ENCODE results near the gene ASH1L.
A peak's percentile ranks its signal among the peaks of the same experiment; 100 is the strongest.

ASH1L gene

DNA sequence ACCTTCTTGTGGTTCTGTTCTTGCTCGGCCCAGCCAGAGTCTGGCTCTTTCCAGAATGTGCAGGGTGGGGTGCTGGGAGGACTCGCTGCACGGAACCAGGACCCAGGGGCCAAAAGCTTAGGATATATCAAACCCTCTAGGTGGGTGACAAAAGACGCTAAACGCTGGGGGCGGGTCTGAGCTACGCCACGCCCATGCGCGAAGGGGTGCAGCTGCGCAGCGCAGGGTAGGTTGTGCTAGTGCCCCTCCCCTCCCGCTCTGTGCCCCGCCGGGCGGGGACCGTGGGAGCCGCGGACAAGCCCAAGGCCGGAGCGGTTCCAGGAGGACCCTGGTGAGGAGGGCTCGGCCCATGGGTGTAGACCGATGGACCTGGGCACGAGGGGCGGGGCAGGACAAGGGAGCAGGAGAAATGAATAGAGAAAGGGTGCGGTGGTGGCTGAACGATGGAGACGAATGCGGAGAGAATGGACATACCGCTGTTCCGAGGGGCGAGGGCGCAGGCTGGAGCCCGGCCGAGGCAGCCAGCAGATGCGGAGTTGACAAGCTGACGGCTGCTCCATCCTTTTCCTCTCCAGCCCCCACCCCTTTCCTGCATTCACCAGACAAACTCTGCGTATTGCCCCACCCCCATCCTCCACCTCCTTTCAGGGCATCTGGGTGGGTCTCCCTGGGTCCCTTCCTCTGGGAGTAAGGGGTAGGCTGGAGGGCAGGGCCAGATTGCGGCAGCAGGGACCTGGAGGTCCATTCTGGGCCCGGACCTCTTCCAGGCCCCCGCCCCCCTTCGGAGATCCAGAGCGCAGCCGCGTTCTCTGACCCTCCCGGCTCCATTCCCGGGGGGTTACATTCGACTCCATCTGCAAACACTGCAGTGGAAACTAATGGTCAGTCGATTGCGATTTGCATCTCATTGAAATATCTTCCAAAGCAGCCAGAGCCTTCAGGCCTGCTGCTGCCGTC is 241.7 kb downstream of the ASH1L start, which contains the start of gene RUSC1:
Gene RUSC1 (plus strand): TSS at position 234 of the 957 bp plus-strand sequence. CDS start 880 bp downstream, outside the sequence.
- H3K4me2 ChIP-seq (ENCODE audit: low read length): peak within 1 kb of the TSS; percentile 46
- peak within 1 kb of the TSS; percentile 78 for H3K56ac ChIP-seq (ENCODE audit: low read length)
- no peaks in the 10 kb centered on the region for H3K27me3 ChIP-seq (ENCODE audit: insufficient read depth, low read length, poor library complexity)
- H3K79me1 ChIP-seq (ENCODE audit: low read length): peaks cover 2% of the 10 kb centered on the region
- peaks cover 6% of the 10 kb centered on the region for H3K4me1 ChIP-seq (ENCODE audit: control insufficient read depth, low read depth, low read length)
- no peaks in the 10 kb centered on the region for H3K79me2 ChIP-seq (ENCODE audit: control insufficient read depth, insufficient read depth, low read length)
- no peak within 1 kb of the TSS for H3K23ac ChIP-seq (ENCODE audit: low read length)
- DNase-seq: peak; percentile 79
- no peak within 1 kb of the TSS for H4K8ac ChIP-seq (ENCODE audit: low read depth, low read length)
- H3K9ac ChIP-seq (ENCODE audit: low read length): peak within 1 kb of the TSS; percentile 61
- H2BK120ac ChIP-seq (ENCODE audit: low read depth, low read length): no peak within 1 kb of the TSS
- H3K18ac ChIP-seq (ENCODE audit: low read length): no peak within 1 kb of the TSS
- peaks cover 7% of the 10 kb centered on the region for H3K36me3 ChIP-seq (ENCODE audit: control insufficient read depth, insufficient read depth, low read length)
- no peak within 1 kb of the TSS for H2AK5ac ChIP-seq (ENCODE audit: low read length)
- H4K5ac ChIP-seq (ENCODE audit: low read length): no peak within 1 kb of the TSS
- WGBS (ENCODE audit: extremely low coverage, insufficient coverage, low lambda C conversion rate): no CpG with 5 or more reads among the region's 51 CpGs
- peak within 1 kb of the TSS; percentile 6 for H3K4me3 ChIP-seq (ENCODE audit: low read length)
- H2BK5ac ChIP-seq (ENCODE audit: low read length): no peak within 1 kb of the TSS
- H3K4ac ChIP-seq (ENCODE audit: low read depth, low read length): no peak within 1 kb of the TSS
- H2BK15ac ChIP-seq (replicated peaks; ENCODE audit: low read depth): no peak within 1 kb of the TSS
- H3K27ac ChIP-seq (ENCODE audit: low read depth, low read length): peak within 1 kb of the TSS; percentile 7

DNA sequence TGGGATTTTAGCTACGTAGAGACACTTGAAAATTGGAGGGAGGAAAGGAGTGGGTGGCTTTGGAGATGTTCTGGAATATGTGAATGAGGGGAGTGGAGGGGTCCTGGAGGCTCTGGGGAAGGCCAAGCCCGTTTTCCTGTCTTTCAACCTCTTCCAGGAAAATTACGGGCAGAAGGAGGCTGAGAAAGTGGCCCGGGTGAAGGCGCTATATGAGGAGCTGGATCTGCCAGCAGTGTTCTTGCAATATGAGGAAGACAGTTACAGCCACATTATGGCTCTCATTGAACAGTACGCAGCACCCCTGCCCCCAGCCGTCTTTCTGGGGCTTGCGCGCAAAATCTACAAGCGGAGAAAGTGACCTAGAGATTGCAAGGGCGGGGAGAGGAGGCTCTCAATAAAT is 242.4 kb downstream of the ASH1L start:
- Histone ChIP-seq H3K9ac (ENCODE audit: low read length) (peak overlapping the region; percentile 59), H3K4me1 (ENCODE audit: control insufficient read depth, low read depth, low read length) (peaks cover 4% of the 10 kb centered on the region), H3K36me3 (ENCODE audit: control insufficient read depth, insufficient read depth, low read length) (peaks cover 7% of the 10 kb centered on the region), H3K27me3 (ENCODE audit: insufficient read depth, low read length, poor library complexity) (no peaks in the 10 kb centered on the region), H3K23ac (ENCODE audit: low read length) (no peak overlapping the region), H3K4me2 (ENCODE audit: low read length) (peak overlapping the region; percentile 46), H2AK5ac (ENCODE audit: low read length) (no peak overlapping the region), H4K5ac (ENCODE audit: low read length) (no peak overlapping the region), H2BK5ac (ENCODE audit: low read length) (no peak overlapping the region), H2BK120ac (ENCODE audit: low read depth, low read length) (no peak overlapping the region), H3K4me3 (ENCODE audit: low read length) (no peak overlapping the region), H3K18ac (ENCODE audit: low read length) (no peak overlapping the region), H3K4ac (ENCODE audit: low read depth, low read length) (no peak overlapping the region), H3K27ac (ENCODE audit: low read depth, low read length) (peak overlapping the region; percentile 7), H3K56ac (ENCODE audit: low read length) (peak overlapping the region; percentile 78), H2BK15ac (replicated peaks; ENCODE audit: low read depth) (no peak overlapping the region), H3K79me2 (ENCODE audit: control insufficient read depth, insufficient read depth, low read length) (no peaks in the 10 kb centered on the region), H4K8ac (ENCODE audit: low read depth, low read length) (no peak overlapping the region), H3K79me1 (ENCODE audit: low read length) (peaks cover 1% of the 10 kb centered on the region)
- no CpG with 5 or more reads among the region's 11 CpGs for WGBS (ENCODE audit: extremely low coverage, insufficient coverage, low lambda C conversion rate)
- DNase-seq: no peak

DNA sequence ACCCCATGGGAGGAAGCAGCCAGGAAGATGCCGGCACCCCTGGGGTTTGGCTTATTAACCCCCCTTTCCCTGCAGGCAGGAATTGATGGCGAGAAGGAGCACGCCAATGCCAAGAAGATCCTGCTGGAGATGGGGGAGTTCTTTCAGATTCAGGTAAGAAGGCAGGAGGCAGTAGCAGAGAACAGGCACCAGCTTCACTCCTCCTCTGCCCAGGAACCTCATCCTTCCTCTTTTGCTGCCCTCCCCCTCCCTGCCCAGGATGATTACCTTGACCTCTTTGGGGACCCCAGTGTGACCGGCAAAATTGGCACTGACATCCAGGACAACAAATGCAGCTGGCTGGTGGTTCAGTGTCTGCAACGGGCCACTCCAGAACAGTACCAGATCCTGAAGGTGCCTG is 243.1 kb downstream of the ASH1L start:
- H2BK120ac ChIP-seq (ENCODE audit: low read depth, low read length): no peak overlapping the region
- no peak overlapping the region for H2AK5ac ChIP-seq (ENCODE audit: low read length)
- H3K4me2 ChIP-seq (ENCODE audit: low read length): no peak overlapping the region
- H3K18ac ChIP-seq (ENCODE audit: low read length): no peak overlapping the region
- no peak overlapping the region for H2BK5ac ChIP-seq (ENCODE audit: low read length)
- no peak overlapping the region for H3K23ac ChIP-seq (ENCODE audit: low read length)
- peaks cover 3% of the 10 kb centered on the region for H3K79me1 ChIP-seq (ENCODE audit: low read length)
- no peak overlapping the region for H3K27ac ChIP-seq (ENCODE audit: low read depth, low read length)
- H3K4ac ChIP-seq (ENCODE audit: low read depth, low read length): no peak overlapping the region
- WGBS (ENCODE audit: extremely low coverage, insufficient coverage, low lambda C conversion rate): no CpG with 5 or more reads among the region's 5 CpGs
- peaks cover 4% of the 10 kb centered on the region for H3K4me1 ChIP-seq (ENCODE audit: control insufficient read depth, low read depth, low read length)
- H2BK15ac ChIP-seq (replicated peaks; ENCODE audit: low read depth): no peak overlapping the region
- H3K56ac ChIP-seq (ENCODE audit: low read length): no peak overlapping the region
- H3K27me3 ChIP-seq (ENCODE audit: insufficient read depth, low read length, poor library complexity): no peaks in the 10 kb centered on the region
- peaks cover 10% of the 10 kb centered on the region for H3K36me3 ChIP-seq (ENCODE audit: control insufficient read depth, insufficient read depth, low read length)
- no peak overlapping the region for H4K8ac ChIP-seq (ENCODE audit: low read depth, low read length)
- DNase-seq: no peak
- no peak overlapping the region for H4K5ac ChIP-seq (ENCODE audit: low read length)
- no peaks in the 10 kb centered on the region for H3K79me2 ChIP-seq (ENCODE audit: control insufficient read depth, insufficient read depth, low read length)
- no peak overlapping the region for H3K9ac ChIP-seq (ENCODE audit: low read length)
- H3K4me3 ChIP-seq (ENCODE audit: low read length): no peak overlapping the region

DNA sequence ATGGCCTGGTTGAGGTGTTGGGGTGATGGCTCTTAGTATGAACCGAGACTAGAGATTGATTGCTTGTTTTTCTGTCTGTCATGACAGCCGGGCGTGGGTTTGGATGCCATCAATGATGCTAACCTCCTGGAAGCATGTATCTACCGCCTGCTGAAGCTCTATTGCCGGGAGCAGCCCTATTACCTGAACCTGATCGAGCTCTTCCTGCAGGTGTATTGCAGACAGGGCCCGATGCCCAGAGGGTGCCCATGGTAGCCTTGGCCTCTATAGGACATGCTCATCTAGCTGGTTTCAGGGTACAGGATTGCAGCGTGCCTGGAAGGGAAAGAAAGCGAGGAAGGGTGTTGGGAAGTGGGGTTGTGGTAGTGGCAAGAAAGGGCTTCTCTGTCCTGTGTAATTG is 244.5 kb downstream of the ASH1L start:
- no CpG with 5 or more reads among the region's 9 CpGs for WGBS (ENCODE audit: extremely low coverage, insufficient coverage, low lambda C conversion rate)
- Histone ChIP-seq H2BK5ac (ENCODE audit: low read length) (no peak overlapping the region), H3K79me1 (ENCODE audit: low read length) (peaks cover 8% of the 10 kb centered on the region), H3K4ac (ENCODE audit: low read depth, low read length) (no peak overlapping the region), H3K36me3 (ENCODE audit: control insufficient read depth, insufficient read depth, low read length) (peaks cover 11% of the 10 kb centered on the region), H2BK15ac (replicated peaks; ENCODE audit: low read depth) (no peak overlapping the region), H3K9ac (ENCODE audit: low read length) (no peak overlapping the region), H3K4me2 (ENCODE audit: low read length) (no peak overlapping the region), H3K4me1 (ENCODE audit: control insufficient read depth, low read depth, low read length) (peaks cover 4% of the 10 kb centered on the region), H3K4me3 (ENCODE audit: low read length) (no peak overlapping the region), H3K27me3 (ENCODE audit: insufficient read depth, low read length, poor library complexity) (no peaks in the 10 kb centered on the region), H4K5ac (ENCODE audit: low read length) (no peak overlapping the region), H4K8ac (ENCODE audit: low read depth, low read length) (no peak overlapping the region), H2BK120ac (ENCODE audit: low read depth, low read length) (no peak overlapping the region), H3K56ac (ENCODE audit: low read length) (no peak overlapping the region), H3K18ac (ENCODE audit: low read length) (no peak overlapping the region), H3K23ac (ENCODE audit: low read length) (no peak overlapping the region), H3K79me2 (ENCODE audit: control insufficient read depth, insufficient read depth, low read length) (peaks cover 3% of the 10 kb centered on the region), H3K27ac (ENCODE audit: low read depth, low read length) (no peak overlapping the region), H2AK5ac (ENCODE audit: low read length) (no peak overlapping the region)
- DNase-seq: no peak

DNA sequence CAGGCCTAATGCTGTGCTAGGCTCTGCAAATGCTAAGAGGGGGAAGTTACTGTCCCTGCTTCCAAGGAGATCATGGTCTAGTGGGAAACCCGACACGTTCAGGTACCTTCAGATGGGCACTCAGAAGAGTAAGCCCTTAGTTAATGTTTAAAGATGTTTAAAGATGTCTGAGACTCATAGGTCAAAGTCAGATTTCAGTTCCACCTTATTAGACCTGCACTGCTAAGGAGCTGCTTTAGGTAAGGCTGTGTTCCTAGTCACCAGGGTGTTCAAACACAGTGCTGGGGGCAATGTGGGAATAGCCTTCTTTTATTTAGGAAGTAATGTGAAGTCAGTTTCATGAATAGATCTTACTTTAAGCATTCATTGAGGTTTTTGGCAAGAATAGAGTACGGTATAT is 245.7 kb downstream of the ASH1L start:
- no peak overlapping the region for H3K18ac ChIP-seq (ENCODE audit: low read length)
- H3K56ac ChIP-seq (ENCODE audit: low read length): no peak overlapping the region
- H3K79me2 ChIP-seq (ENCODE audit: control insufficient read depth, insufficient read depth, low read length): peaks cover 11% of the 10 kb centered on the region
- H3K27ac ChIP-seq (ENCODE audit: low read depth, low read length): no peak overlapping the region
- H3K4me3 ChIP-seq (ENCODE audit: low read length): no peak overlapping the region
- WGBS (ENCODE audit: extremely low coverage, insufficient coverage, low lambda C conversion rate): no CpG with 5 or more reads among the region's 3 CpGs
- H4K5ac ChIP-seq (ENCODE audit: low read length): no peak overlapping the region
- no peaks in the 10 kb centered on the region for H3K4me1 ChIP-seq (ENCODE audit: control insufficient read depth, low read depth, low read length)
- H3K23ac ChIP-seq (ENCODE audit: low read length): no peak overlapping the region
- H4K8ac ChIP-seq (ENCODE audit: low read depth, low read length): no peak overlapping the region
- H2BK120ac ChIP-seq (ENCODE audit: low read depth, low read length): no peak overlapping the region
- H3K36me3 ChIP-seq (ENCODE audit: control insufficient read depth, insufficient read depth, low read length): peaks cover 14% of the 10 kb centered on the region
- peaks cover 12% of the 10 kb centered on the region for H3K79me1 ChIP-seq (ENCODE audit: low read length)
- no peak overlapping the region for H3K4me2 ChIP-seq (ENCODE audit: low read length)
- no peak overlapping the region for H3K9ac ChIP-seq (ENCODE audit: low read length)
- DNase-seq: no peak
- H2BK5ac ChIP-seq (ENCODE audit: low read length): no peak overlapping the region
- H2AK5ac ChIP-seq (ENCODE audit: low read length): no peak overlapping the region
- no peak overlapping the region for H2BK15ac ChIP-seq (replicated peaks; ENCODE audit: low read depth)
- no peaks in the 10 kb centered on the region for H3K27me3 ChIP-seq (ENCODE audit: insufficient read depth, low read length, poor library complexity)
- no peak overlapping the region for H3K4ac ChIP-seq (ENCODE audit: low read depth, low read length)

Measured in mesendoderm (in vitro differentiated cells).